Brain pericyte (primary cell): ENCODE results near the gene MAP1B.

ENCODE experiments used
- DNase-seq: peaks from one replicate; pipeline ENCODE4 v3.0.0-alpha.2; 2012; ENCODE audit warnings: low read depth, low spot score

Gene MAP1B

DNA sequence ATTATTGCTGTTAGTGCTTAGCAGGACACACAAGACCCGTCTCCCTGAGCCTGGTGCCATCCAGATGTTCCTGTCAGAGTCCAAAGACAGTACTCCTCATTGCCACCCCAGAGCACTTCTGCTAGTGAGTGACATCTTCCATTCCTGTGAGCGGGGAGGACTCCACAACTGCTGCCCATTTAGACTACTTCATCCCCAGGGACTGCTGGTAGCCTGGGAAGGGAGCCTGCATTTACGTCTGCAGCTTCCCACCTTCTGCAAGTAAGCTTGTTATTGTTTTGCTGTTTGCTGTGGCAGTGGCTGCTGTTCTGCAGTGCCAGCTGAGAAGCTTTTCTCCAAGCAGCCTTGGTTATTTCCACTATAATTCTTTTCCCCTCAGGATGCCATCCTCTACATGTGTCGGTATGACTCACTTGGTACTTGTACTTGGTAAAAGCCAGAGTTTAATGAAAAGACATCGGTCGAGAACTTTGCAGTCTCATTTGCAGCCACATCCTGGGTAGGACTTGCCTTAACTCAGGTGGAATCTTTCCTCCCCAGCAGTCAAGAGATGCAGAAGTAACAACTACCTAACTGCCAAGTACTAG is 10.6 kb upstream of the MAP1B start:
- DNase-seq: no peak

GRCh38 chr5:72101828-72102227 is 5.4 kb upstream of the MAP1B start:
- no peak for DNase-seq

DNA sequence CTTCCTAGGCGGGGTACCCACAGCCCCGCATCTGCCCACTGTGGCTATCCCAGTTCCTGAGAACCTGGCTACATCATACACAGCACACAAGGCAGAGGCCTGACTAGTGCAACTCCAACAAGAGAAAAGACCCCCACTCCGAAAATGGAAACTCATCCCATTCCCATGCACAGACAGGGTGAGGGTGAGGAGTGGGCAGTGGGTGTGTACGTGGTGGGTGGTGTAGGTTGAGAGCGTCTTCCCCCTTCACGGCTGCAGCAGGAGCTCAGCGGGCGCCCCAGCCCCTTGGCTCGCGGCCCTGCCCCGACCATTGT is 501 bp upstream of the MAP1B start:
- no peak for DNase-seq

GRCh38 chr5:72107901-72108201 is 576 bp downstream of the MAP1B start:
- DNase-seq: no peak

DNA sequence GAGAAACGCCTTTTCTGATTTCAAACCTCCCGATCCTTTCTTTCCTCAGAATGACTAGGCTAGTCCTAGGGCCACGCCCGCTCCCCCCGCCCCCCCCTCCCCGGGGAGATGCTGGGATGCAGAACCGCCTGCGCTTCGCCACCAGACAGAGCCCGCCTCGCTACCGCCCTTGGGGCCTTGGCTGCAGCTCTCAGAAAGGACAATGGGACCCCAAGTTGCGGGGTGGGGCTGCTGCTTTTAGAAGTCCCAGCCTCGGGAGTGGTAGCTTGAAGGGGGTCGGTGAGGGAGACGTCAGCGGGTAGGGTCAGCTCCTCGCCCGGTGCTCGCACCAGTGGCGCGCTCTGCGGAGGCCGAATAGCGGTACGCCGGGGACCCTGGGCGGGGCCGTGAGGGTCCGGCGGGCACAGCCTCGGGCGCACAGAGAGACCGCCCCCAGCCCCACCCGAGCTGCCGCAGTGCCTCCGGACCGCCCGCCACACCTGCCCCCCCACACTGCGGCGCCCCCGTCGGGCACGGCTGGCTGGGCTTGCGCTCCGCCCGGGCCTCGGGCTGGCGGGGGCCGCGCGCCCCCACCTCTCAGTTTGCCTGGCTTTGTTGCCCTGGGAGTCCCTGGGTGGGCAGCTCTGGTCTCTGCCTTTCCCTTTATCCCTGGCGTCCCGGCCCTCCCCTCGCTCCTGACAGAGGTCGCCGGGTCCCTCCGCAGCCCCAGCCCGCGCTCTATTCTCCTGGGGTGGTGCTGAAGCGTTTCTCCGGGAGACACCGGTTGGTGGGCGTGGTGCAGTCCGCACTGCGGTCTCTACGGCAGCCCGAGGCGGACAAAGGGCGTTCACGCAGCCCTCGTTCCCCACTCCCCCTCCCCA is 1.2 kb downstream of the MAP1B start:
- no peak for DNase-seq

DNA sequence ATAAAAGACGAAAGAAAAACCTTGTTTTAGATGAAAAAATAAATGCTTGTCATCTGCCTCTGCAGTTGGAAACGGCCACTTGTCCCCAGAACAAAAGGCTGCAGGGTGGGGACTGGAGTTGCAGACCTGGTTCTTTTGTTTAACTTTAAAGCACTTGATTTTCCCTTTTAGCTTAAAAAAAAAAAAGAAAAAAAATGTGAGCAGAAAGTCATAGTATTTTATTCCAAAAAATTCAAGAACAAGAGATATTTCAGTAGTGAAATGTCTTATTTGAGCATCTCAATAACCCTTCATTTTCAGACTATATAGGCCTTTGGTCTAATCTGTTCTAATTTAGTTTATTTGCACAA is 1.8 kb downstream of the MAP1B start:
- DNase-seq: no peak

GRCh38 chr5:72109625-72110024 is 2.4 kb downstream of the MAP1B start:
- DNase-seq: no peak

GRCh38 chr5:72110394-72111013 is 3.2 kb downstream of the MAP1B start:
- DNase-seq: no peak

DNA sequence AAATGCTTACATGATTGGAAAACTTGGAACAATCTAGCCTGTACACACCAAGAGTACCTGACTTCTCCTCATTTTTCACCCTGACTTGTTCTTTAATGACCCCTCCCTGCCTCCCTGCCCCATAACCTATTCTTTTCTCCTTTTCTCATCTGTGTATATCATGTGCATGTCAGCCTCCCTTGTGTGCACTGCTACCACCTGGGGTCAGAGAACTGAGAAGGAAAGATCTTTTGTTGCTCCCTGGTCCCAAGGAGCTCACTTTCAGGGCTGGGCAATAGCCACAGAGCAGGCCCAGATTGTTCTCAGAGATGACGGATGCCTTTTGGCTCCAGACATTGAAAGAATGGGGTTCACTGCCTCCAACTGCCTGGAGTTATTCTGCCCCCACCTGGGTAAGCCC is 5.1 kb downstream of the MAP1B start:
- DNase-seq: no peak

DNA sequence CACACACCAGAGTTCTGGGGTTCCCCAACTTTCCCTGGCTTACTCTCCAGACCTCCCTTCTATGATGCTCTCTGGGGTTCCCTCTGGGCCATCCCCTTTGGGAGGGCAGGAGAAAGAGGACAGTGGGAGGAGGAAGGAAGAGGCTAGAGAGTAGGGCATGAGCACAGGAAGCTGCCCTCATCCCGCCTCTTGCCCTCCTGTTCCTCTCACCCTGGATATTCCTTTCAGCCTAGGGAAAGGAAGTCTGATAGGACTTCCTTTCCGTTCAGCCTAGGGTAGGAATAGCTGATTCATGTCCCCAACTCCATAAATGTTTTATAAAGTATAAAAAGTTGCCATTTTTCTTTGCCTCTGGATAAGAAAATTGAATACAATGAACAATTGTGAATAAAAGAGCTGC is 7.4 kb downstream of the MAP1B start:
- no peak for DNase-seq

- DNase-seq: no peak
Measured at GRCh38 chr5:72115296-72115695, 8.0 kb downstream of the MAP1B start.

DNA sequence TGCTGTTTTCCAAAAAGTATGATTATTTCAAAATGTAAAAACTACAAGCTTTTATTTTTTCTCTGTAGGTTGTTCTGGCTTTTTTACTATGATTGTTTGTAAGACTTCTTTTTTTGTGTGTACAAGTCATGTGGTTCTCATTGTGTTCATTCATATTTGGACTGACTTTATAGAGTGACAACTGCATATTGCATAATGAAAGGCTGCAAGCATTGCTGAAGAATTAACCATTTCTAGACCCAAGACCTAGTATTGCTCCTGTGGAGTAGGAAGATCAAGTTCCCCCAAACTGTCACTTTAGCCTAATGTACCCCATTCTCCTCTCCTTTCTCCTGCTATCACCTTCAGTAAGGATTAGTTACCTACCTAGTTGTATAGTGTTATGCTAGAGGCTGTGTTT is 10.0 kb downstream of the MAP1B start:
- DNase-seq: no peak

DNA sequence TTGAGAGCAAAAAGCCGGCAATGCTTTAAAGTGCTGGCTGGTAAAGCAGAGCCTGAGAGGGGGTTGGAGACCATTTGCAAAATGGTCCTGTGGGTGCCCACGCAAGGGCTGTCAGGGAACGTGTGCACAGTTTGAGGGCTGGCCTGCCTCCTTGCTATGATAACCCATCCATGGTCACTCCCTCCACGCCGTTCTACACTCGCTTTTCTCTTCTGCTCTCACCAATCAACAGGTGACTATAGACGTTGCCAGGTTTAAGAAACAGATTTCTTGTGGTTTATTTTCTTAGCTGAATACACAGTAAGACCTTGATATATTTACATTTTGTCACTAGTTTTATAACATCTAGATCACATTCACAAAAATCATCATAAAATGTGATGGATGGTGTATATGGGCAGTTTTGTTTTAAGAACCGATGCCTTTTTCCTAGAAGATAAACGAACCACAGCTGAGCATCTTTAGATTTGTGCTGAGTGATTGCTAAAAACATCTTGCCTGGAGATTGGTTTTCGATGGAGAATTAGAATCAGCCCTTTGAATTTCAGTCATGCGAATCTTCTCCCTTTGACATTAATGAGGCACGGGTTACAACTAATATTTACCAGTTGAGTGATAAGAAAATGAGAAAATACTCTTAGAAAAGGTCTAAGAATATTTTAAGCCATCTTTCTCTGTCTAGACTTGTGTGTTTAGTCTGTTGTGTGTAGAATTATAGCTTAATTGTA is 13.9 kb downstream of the MAP1B start:
- DNase-seq: no peak

- DNase-seq: no peak
Measured at GRCh38 chr5:72121780-72122445, 14.6 kb downstream of the MAP1B start.

- DNase-seq: no peak
Measured at GRCh38 chr5:72122602-72123001, 15.3 kb downstream of the MAP1B start.

DNA sequence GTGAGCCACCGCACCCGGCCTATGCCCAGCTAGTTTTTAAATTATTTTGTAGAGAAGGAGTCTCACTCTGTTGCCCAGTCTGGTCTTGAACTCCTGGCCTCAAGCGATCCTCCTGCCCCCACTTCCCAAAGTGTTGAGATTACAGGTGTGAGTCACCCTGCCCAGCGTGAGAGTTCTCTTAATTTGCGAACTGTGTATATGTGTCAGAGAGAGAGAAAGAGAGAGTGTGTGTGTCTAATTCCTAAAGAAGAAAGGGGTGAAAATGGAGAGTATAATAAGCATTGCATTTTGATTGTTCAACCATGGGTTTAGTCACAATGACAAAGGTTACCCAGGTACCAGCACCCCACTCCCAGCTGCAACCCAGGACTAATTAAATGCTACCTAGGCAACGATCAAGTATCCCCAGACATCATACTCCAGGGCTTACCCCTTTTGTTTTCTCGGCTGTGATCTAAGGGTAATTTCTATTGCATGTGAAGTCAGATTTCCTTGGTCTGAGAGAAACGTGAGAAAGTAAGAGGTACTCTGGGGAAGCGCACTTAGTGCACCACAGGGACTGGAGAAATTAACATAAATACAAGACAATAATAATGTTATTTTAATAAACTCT is 16.6 kb downstream of the MAP1B start:
- DNase-seq: no peak

- DNase-seq: no peak
Measured at GRCh38 chr5:72125271-72125940, 18.1 kb downstream of the MAP1B start.

DNA sequence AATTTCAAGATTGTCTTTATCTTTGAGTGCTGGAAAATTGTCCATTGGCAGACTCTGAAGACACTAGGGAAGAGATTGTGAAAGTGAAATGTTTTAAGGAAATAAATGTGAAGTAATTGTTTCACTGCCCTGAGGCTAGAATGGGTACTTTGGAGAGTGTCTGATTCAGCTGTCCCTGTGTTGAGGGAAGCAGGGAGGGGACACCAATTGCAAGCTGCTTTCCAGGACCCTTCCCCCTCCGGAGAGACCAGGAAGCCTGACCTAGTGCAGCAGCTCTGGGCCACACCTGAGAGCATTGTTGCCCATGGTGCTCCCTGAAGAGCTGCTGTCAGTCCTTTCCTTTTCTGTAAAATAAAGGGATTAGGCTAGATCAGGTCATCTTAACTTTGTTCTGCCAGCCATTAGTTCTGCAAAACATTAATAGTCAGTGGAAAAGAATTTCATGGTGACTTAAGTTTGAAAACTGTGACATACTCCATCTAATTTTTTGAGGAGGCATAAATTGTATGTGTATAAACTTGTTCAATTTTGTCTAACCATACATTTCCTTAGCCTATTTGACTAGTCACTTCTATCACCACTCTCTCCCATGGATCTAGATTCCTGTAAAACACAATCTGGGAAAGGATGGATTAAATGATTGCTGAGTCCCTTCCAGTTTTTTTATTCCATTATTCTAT is 18.8 kb downstream of the MAP1B start:
- no peak for DNase-seq

GRCh38 chr5:72126796-72127195 is 19.5 kb downstream of the MAP1B start:
- no peak for DNase-seq

- DNase-seq: no peak
Measured at GRCh38 chr5:72129725-72130124, 22.4 kb downstream of the MAP1B start.

- DNase-seq: no peak
Measured at GRCh38 chr5:72130351-72130761, 23.1 kb downstream of the MAP1B start.
